ENCODE data around the gene MYO1D.

The MYO1D gene

GRCh38 chr17:32590974-32591373 lies 285.9 kb downstream of the MYO1D start:
- no peak for TF ChIP-seq CTCF (IDR thresholded peaks at IDR 0.05; ENCODE audit: low read depth, low read length)
- no peak overlapping the region for H3K4me3 ChIP-seq (ENCODE audit: low read depth, low read length)
- DNase-seq (ENCODE audit: low read depth, low spot score): no peak
- in situ Hi-C loops (cut with HindIII; ENCODE audit: low sequenced_read_pairs): no loop called here

GRCh38 chr17:32588982-32589381 lies 287.9 kb downstream of the MYO1D start:
- in situ Hi-C loops (cut with HindIII; ENCODE audit: low sequenced_read_pairs): no loop called here
- H3K4me3 ChIP-seq (ENCODE audit: low read depth, low read length): no peak overlapping the region
- DNase-seq (ENCODE audit: low read depth, low spot score): no peak
- peak; percentile 15 for TF ChIP-seq CTCF (IDR thresholded peaks at IDR 0.05; ENCODE audit: low read depth, low read length)

GRCh38 chr17:32588135-32588534 lies 288.8 kb downstream of the MYO1D start:
- in situ Hi-C loops (cut with HindIII; ENCODE audit: low sequenced_read_pairs): no loop called here
- TF ChIP-seq CTCF (IDR thresholded peaks at IDR 0.05; ENCODE audit: low read depth, low read length): no peak
- no peak overlapping the region for H3K4me3 ChIP-seq (ENCODE audit: low read depth, low read length)
- DNase-seq (ENCODE audit: low read depth, low spot score): no peak

- TF ChIP-seq CTCF (IDR thresholded peaks at IDR 0.05; ENCODE audit: low read depth, low read length): no peak
- no peak overlapping the region for H3K4me3 ChIP-seq (ENCODE audit: low read depth, low read length)
- in situ Hi-C loops (cut with HindIII; ENCODE audit: low sequenced_read_pairs): no loop called here
- peak; percentile 47 for DNase-seq (ENCODE audit: low read depth, low spot score)
Observed at GRCh38 chr17:32586666-32587065, 290.3 kb downstream of the MYO1D start.

GRCh38 chr17:32584792-32585191 lies 292.1 kb downstream of the MYO1D start:
- no peak for TF ChIP-seq CTCF (IDR thresholded peaks at IDR 0.05; ENCODE audit: low read depth, low read length)
- in situ Hi-C loops (cut with HindIII; ENCODE audit: low sequenced_read_pairs): no loop called here
- no peak for DNase-seq (ENCODE audit: low read depth, low spot score)
- H3K4me3 ChIP-seq (ENCODE audit: low read depth, low read length): no peak overlapping the region

GRCh38 chr17:32583053-32583452 lies 293.9 kb downstream of the MYO1D start:
- no peak overlapping the region for H3K4me3 ChIP-seq (ENCODE audit: low read depth, low read length)
- in situ Hi-C loops (cut with HindIII; ENCODE audit: low sequenced_read_pairs): no loop called here
- TF ChIP-seq CTCF (IDR thresholded peaks at IDR 0.05; ENCODE audit: low read depth, low read length): no peak
- DNase-seq (ENCODE audit: low read depth, low spot score): no peak

- TF ChIP-seq CTCF (IDR thresholded peaks at IDR 0.05; ENCODE audit: low read depth, low read length): no peak
- no peak overlapping the region for H3K4me3 ChIP-seq (ENCODE audit: low read depth, low read length)
- no peak for DNase-seq (ENCODE audit: low read depth, low spot score)
- in situ Hi-C loops (cut with HindIII; ENCODE audit: low sequenced_read_pairs): no loop called here
Observed at GRCh38 chr17:32575852-32576251, 301.1 kb downstream of the MYO1D start.

Data from astrocyte of the spinal cord (primary cell).